HG02759 (cell line): ENCODE measurements around the gene ZGPAT.

Source experiments
- ATAC-seq: cut with Tn5 transposase; IDR thresholded peaks from one replicate; pipeline ENCODE4 v1.9.1; 2021; ENCODE audit warnings: mild to moderate bottlenecking, moderate library complexity; ENCODE audit not compliant: unreplicated experiment

The ZGPAT gene

GRCh38 chr20:63742381-63743024 is 34.7 kb downstream of the ZGPAT start:
- ATAC-seq: no peak

DNA sequence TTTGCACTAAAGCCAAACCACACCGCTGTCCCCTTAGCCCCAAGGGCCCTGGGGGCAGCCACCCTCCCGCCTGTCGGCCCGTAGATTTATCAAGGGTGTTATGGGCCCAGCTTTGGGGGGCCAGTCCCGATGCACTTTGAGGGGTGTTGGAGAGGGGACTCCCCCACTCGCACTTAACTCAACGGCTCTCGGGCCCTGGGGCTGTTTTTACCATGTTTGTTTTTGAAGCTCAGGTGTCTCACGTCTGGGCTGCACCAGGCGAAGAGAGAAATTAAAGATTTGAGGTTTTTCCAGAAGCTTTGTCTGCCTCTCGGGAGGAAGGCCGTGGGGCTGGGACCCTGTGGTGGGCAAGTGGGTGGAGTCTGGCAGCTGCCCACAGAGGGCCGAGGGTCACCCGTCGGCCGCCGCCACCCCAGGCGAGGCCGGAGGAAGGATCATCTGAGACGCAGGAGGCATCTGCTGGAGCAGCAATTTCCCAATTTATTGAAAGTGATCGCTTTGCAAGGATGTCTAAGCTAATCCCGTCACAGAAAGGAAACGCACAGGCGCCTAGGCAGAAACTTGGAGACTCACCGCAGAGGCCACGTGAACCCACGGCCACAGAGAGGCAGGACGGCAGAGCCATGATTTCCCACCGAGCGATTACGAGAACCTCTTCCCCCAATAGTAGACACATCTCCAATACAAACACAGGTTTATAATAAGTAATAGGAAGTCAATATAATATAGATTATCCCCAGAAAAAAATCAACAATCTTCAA is 35.6 kb downstream of the ZGPAT start:
- no peak for ATAC-seq

GRCh38 chr20:63744158-63744557 is 36.3 kb downstream of the ZGPAT start:
- ATAC-seq: no peak

DNA sequence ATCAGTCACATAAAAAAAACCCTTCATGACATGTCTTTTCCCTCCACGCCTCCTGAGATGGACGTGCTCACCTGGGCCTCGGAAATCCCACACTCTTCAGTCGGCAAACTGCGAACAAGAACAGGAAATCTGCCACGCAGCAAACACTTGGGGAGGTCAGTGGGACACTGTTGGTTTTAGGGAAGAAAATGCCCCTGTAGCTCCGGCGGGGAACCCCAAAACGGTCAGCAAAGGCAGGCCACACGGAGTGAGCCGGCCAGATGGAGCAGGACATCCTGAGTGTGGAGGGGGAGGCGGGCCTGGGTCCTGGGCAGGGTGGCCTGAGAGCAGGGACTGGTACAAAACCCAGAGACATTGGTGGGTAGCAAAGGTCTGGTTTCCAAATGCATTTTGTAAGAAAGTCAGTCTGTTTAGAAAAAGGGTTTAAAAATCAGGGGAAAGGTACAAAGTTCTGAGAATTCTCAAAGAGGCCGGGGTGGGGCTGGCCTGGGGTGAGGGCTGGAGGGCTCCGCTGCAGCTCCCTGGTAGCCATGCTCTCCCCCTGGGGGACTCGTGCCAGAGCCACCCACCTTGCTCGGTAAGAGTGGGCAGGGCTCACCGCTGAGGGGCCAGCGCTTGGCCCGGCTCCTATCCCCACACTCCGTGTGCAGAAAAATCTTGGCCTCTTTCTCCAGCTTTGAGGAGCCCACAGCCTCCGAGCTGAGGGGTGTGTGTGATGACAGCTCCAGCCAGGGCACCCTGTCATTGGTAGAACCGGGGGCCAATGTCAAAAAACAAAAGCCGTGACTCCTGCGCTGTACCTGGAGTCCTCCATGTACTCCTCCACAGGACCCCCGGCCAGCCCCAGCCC is 37.0 kb downstream of the ZGPAT start:
- no peak for ATAC-seq

GRCh38 chr20:63745424-63745805 is 37.6 kb downstream of the ZGPAT start:
- no peak for ATAC-seq

GRCh38 chr20:63745961-63746731 is 38.3 kb downstream of the ZGPAT start:
- no peak for ATAC-seq

GRCh38 chr20:63746751-63747315 is 39.0 kb downstream of the ZGPAT start:
- ATAC-seq: no peak

DNA sequence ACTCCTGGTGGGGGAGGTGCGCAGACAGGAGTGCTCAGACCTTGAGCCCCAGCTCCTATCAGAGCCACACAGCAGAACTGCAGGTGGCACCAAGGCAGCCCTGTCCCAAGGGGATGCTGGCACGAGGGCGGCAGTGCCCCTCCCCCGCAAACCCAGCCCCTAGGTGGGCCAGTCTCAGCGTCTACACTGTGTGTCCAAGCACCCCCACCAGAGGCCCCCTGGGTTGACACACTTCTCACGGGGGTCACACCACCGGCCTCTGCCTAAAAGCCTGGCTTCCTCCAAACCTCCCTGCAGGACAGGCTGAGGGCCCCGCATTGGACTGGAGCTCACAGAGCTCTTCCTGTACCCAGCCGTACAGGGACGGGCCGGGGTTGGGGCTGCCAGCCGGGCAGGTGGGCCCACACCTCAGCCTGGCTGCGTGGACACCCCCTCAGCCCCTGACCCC is 39.8 kb downstream of the ZGPAT start:
- no peak for ATAC-seq

GRCh38 chr20:63748070-63748933 is 40.5 kb downstream of the ZGPAT start:
- ATAC-seq: no peak

- ATAC-seq: no peak
Measured at GRCh38 chr20:63748934-63749270, 41.1 kb downstream of the ZGPAT start.

DNA sequence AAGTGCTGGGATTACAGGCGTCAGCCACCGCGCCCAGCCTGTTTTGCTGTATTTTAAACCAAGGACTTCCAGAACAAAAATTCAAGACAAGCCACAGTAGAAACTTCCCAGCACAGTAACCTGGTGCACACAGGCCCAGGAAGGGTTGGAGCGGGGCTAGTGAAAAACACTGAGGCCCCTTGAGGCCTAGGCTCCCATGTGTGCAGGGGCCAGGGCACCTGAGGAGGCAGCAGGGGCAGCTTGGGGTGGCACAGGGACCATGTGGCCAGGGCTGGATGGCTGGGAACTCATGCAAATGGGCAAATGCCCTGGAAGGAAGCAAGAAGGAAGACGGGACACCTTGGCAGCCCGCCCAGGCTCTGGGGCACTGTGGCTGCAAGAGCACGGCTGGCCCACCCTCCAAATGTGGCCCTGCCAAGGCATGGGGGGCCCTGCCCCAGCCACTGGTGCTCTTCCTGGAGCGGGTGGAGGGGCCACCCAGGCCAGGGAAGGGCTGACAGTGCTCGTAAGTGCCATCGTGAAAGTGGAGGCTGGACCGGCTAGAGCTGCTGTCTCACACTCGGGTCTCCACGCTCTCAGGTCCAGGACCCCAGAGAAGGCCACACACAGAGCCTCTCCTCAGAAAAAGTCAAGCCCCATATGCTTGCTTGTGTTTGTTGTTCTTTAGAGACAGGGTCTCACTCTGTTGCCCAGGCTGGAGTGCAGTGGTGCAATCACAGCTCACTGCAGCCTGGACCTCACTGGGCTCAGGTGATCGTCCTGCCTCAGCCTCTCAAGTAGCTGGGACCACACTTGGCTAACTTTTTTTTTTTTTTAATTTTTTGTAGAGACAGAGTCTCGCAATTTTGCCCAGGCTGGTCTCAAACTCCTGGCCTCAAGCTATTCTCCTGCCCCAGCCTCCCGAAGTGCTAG is 42.0 kb downstream of the ZGPAT start:
- ATAC-seq: no peak

GRCh38 chr20:63750807-63751470 is 43.1 kb downstream of the ZGPAT start:
- ATAC-seq: no peak

- no peak for ATAC-seq
Measured at GRCh38 chr20:63751471-63752271, 43.8 kb downstream of the ZGPAT start.

DNA sequence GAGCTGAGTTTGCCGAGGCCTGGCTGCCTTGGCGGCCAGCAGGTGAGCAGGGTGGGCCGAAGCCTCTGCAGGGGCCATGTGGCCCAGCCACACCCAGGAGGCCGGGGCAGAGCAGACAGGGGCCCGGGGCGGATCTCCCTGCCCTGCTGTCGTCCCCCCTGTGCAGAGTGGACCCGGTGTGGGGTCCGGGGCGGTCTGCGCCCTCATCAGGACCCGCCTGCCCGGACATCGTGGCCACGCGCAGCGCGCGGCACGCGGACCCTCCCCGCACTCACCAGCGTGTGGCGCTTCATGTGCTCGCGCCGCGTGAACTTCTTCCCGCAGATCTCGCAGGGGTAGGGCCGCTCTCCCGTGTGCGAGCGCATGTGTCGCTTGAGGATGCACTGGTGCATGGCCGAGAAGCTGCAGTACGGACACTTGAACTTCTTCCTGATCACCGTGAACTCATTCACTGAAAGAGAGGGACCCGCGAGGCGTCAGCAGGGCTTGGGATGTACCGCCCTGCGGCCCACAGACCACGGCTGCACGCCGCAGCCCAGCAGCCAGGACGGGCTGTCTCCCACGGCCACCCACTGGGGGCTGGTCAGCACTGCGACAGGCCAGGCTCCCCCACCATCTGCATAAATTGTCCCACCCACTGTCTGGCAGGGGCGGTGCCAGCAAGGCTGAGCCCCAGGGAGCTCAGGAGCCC is 44.7 kb downstream of the ZGPAT start:
- no peak for ATAC-seq

GRCh38 chr20:63753381-63753780 is 45.5 kb downstream of the ZGPAT start:
- no peak for ATAC-seq

GRCh38 chr20:63754008-63754407 is 46.2 kb downstream of the ZGPAT start:
- ATAC-seq: no peak
